Left forelimb (tissue), 1 donor: ENCODE data around the gene ZNF79.
"Not testable (repeated sequence)": the region's sequence is repeated elsewhere in the genome, so short reads cannot be mapped to it uniquely, and the experiment has no call there.

Experiments used
- DNase-seq: peaks from one replicate; pipeline ENCODE4 v3.0.0-alpha.2; 2018; ENCODE audit warnings: low spot score

ZNF79 gene

GRCh38 chr9:127457191-127457878, 33.2 kb downstream of the ZNF79 start:
- no peak for DNase-seq

- no peak for DNase-seq
Observed at GRCh38 chr9:127458921-127459320, 34.7 kb downstream of the ZNF79 start.

GRCh38 chr9:127463382-127463781, 39.2 kb downstream of the ZNF79 start:
- DNase-seq, result no peak

GRCh38 chr9:127463911-127464310, 39.7 kb downstream of the ZNF79 start:
- DNase-seq, result no peak

- DNase-seq, result not testable (repeated sequence)
Observed at GRCh38 chr9:127466407-127466917, 42.3 kb downstream of the ZNF79 start.

- no peak for DNase-seq
Observed at GRCh38 chr9:127467621-127468020, 43.4 kb downstream of the ZNF79 start.

- DNase-seq, result no peak
Observed at GRCh38 chr9:127470662-127471061, 46.5 kb downstream of the ZNF79 start.

GRCh38 chr9:127473501-127473900, 49.3 kb downstream of the ZNF79 start:
- DNase-seq, result no peak

- DNase-seq, result no peak
Observed at GRCh38 chr9:127473932-127474331, 49.8 kb downstream of the ZNF79 start.

- no peak for DNase-seq
Observed at GRCh38 chr9:127474592-127474991, 50.4 kb downstream of the ZNF79 start.

- no peak for DNase-seq
Observed at GRCh38 chr9:127479507-127480081, 55.4 kb downstream of the ZNF79 start.

- DNase-seq, result no peak
Observed at GRCh38 chr9:127482662-127483061, 58.5 kb downstream of the ZNF79 start.

- DNase-seq, result no peak
Observed at GRCh38 chr9:127485995-127486394, 61.8 kb downstream of the ZNF79 start.

GRCh38 chr9:127488946-127489345, 64.8 kb downstream of the ZNF79 start:
- DNase-seq, result no peak

- DNase-seq, result no peak
Observed at GRCh38 chr9:127489471-127490115, 65.4 kb downstream of the ZNF79 start.

- DNase-seq, result no peak
Observed at GRCh38 chr9:127490535-127491230, 66.5 kb downstream of the ZNF79 start.

GRCh38 chr9:127491516-127491915, 67.3 kb downstream of the ZNF79 start:
- no peak for DNase-seq

GRCh38 chr9:127492616-127493015, 68.4 kb downstream of the ZNF79 start:
- DNase-seq, result no peak

- no peak for DNase-seq
Observed at GRCh38 chr9:127493592-127494303, 69.6 kb downstream of the ZNF79 start.

GRCh38 chr9:127494304-127494702, 70.1 kb downstream of the ZNF79 start:
- DNase-seq, result no peak
